ENCODE data around the gene SLC27A3.

SLC27A3 gene

GRCh38 chr1:153742411-153743142, 32.6 kb upstream of the SLC27A3 start:
- peak; percentile 32; the same call in 1 of the 3 replicates for ATAC-seq
- TF ChIP-seq ZFP3 (CRISPR knock-in tag; IDR thresholded peaks at IDR 0.05) (no peak), RARB (CRISPR knock-in tag; IDR thresholded peaks at IDR 0.05) (no peak), SNAI2 (CRISPR knock-in tag; IDR thresholded peaks at IDR 0.05) (no peak), ISL1 (CRISPR knock-in tag; IDR thresholded peaks at IDR 0.05) (no peak), CSDC2 (CRISPR knock-in tag; IDR thresholded peaks at IDR 0.05) (no peak), PPARA (CRISPR knock-in tag; IDR thresholded peaks at IDR 0.05; ENCODE audit: borderline replicate concordance) (no peak), ZFP30 (CRISPR knock-in tag; IDR thresholded peaks at IDR 0.05) (no peak), ESRRG (CRISPR knock-in tag; IDR thresholded peaks at IDR 0.05) (no peak), BACH2 (CRISPR knock-in tag; IDR thresholded peaks at IDR 0.05; ENCODE audit: borderline replicate concordance) (no peak), PATZ1 (CRISPR knock-in tag; IDR thresholded peaks at IDR 0.05; ENCODE audit: borderline replicate concordance) (no peak), TCF4 (CRISPR knock-in tag; IDR thresholded peaks at IDR 0.05; ENCODE audit: borderline replicate concordance) (no peak), ARNTL (CRISPR knock-in tag; IDR thresholded peaks at IDR 0.05; ENCODE audit: borderline replicate concordance, low read depth) (no peak), OSR1 (CRISPR knock-in tag; IDR thresholded peaks at IDR 0.05) (no peak), ZNF565 (CRISPR knock-in tag; conservative IDR thresholded peaks at IDR 0.05; ENCODE audit: low read depth) (no peak), TOX (CRISPR knock-in tag; IDR thresholded peaks at IDR 0.05; ENCODE audit: borderline replicate concordance) (no peak), ZC3H10 (CRISPR knock-in tag; IDR thresholded peaks at IDR 0.05) (no peak), GLIS3 (CRISPR knock-in tag; IDR thresholded peaks at IDR 0.05) (no peak)
- TF ChIP-seq, protein P1, sequence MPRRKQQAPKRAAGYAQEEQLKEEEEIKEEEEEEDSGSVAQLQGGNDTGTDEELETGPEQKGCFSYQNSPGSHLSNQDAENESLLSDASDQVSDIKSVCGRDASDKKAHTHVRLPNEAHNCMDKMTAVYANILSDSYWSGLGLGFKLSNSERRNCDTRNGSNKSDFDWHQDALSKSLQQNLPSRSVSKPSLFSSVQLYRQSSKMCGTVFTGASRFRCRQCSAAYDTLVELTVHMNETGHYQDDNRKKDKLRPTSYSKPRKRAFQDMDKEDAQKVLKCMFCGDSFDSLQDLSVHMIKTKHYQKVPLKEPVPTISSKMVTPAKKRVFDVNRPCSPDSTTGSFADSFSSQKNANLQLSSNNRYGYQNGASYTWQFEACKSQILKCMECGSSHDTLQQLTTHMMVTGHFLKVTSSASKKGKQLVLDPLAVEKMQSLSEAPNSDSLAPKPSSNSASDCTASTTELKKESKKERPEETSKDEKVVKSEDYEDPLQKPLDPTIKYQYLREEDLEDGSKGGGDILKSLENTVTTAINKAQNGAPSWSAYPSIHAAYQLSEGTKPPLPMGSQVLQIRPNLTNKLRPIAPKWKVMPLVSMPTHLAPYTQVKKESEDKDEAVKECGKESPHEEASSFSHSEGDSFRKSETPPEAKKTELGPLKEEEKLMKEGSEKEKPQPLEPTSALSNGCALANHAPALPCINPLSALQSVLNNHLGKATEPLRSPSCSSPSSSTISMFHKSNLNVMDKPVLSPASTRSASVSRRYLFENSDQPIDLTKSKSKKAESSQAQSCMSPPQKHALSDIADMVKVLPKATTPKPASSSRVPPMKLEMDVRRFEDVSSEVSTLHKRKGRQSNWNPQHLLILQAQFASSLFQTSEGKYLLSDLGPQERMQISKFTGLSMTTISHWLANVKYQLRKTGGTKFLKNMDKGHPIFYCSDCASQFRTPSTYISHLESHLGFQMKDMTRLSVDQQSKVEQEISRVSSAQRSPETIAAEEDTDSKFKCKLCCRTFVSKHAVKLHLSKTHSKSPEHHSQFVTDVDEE (CRISPR knock-in tag; IDR thresholded peaks at IDR 0.05), result no peak
- TF ChIP-seq, protein P2, sequence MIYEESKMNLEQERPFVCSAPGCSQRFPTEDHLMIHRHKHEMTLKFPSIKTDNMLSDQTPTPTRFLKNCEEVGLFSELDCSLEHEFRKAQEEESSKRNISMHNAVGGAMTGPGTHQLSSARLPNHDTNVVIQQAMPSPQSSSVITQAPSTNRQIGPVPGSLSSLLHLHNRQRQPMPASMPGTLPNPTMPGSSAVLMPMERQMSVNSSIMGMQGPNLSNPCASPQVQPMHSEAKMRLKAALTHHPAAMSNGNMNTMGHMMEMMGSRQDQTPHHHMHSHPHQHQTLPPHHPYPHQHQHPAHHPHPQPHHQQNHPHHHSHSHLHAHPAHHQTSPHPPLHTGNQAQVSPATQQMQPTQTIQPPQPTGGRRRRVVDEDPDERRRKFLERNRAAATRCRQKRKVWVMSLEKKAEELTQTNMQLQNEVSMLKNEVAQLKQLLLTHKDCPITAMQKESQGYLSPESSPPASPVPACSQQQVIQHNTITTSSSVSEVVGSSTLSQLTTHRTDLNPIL (CRISPR knock-in tag; IDR thresholded peaks at IDR 0.05; ENCODE audit: low read depth), result no peak

GRCh38 chr1:153745417-153745816, 29.8 kb upstream of the SLC27A3 start:
- TF ChIP-seq, protein P1 (CRISPR knock-in tag; IDR thresholded peaks at IDR 0.05), result no peak
- TF ChIP-seq RARB (CRISPR knock-in tag; IDR thresholded peaks at IDR 0.05), result no peak

GRCh38 chr1:153746174-153746573, 29.0 kb upstream of the SLC27A3 start:
- no peak for TF ChIP-seq ESRRG (CRISPR knock-in tag; IDR thresholded peaks at IDR 0.05)
- TF ChIP-seq, protein P3, sequence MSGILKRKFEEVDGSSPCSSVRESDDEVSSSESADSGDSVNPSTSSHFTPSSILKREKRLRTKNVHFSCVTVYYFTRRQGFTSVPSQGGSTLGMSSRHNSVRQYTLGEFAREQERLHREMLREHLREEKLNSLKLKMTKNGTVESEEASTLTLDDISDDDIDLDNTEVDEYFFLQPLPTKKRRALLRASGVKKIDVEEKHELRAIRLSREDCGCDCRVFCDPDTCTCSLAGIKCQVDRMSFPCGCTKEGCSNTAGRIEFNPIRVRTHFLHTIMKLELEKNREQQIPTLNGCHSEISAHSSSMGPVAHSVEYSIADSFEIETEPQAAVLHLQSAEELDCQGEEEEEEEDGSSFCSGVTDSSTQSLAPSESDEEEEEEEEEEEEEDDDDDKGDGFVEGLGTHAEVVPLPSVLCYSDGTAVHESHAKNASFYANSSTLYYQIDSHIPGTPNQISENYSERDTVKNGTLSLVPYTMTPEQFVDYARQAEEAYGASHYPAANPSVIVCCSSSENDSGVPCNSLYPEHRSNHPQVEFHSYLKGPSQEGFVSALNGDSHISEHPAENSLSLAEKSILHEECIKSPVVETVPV (CRISPR knock-in tag; IDR thresholded peaks at IDR 0.05), result no peak
- no peak for TF ChIP-seq ZNF8 (CRISPR knock-in tag; IDR thresholded peaks at IDR 0.05)
- no peak for TF ChIP-seq GLIS3 (CRISPR knock-in tag; IDR thresholded peaks at IDR 0.05)
- TF ChIP-seq, protein P1 (CRISPR knock-in tag; IDR thresholded peaks at IDR 0.05), result no peak
- TF ChIP-seq, protein P2 (CRISPR knock-in tag; IDR thresholded peaks at IDR 0.05; ENCODE audit: low read depth), result no peak
- no peak for TF ChIP-seq ZFP3 (CRISPR knock-in tag; IDR thresholded peaks at IDR 0.05)
- ATAC-seq, result no peak

More at GRCh38 chr1:153745417-153745816, 29.8 kb upstream of the SLC27A3 start:
- ATAC-seq, result no peak

All from SK-N-SH treated with all-trans-retinoic acid at 6 μM for 48 hours (cell line).